ENCODE results near the gene COL4A2. TPM values are rescaled to one million over a fixed set of nuclear protein-coding genes. Genes with fewer than 3 reads are reported as not detected.

COL4A2 gene
- total and polyA plus RNA-seq, 12 donors: 70.9 to 1,589 (median 171) TPM

DNA sequence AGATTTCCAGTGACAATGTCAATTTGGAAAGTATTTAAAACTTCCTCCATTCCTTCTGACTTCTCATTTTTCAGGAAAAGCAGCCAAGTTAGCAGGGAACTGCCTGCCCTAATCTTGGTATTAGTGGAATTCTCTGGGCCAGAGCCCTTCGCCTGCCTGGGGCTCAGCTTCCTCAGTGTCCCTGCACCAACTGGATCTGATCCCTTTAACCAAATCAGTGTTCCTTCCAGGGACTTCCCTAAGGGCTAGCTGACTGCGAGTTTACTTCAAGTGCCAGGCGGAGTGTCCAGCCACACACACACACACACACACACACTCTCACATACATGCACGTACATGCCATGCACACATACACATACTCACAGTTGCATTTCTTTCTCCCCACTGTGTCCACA is 234.4 kb downstream of the COL4A2 start:
- H3K4me3 ChIP-seq: no peak overlapping the region
- H3K27ac ChIP-seq: peak overlapping the region in 2 of 5 donors; percentile 55 to 80
- DNase-seq: no peak
- TF ChIP-seq, protein P1, sequence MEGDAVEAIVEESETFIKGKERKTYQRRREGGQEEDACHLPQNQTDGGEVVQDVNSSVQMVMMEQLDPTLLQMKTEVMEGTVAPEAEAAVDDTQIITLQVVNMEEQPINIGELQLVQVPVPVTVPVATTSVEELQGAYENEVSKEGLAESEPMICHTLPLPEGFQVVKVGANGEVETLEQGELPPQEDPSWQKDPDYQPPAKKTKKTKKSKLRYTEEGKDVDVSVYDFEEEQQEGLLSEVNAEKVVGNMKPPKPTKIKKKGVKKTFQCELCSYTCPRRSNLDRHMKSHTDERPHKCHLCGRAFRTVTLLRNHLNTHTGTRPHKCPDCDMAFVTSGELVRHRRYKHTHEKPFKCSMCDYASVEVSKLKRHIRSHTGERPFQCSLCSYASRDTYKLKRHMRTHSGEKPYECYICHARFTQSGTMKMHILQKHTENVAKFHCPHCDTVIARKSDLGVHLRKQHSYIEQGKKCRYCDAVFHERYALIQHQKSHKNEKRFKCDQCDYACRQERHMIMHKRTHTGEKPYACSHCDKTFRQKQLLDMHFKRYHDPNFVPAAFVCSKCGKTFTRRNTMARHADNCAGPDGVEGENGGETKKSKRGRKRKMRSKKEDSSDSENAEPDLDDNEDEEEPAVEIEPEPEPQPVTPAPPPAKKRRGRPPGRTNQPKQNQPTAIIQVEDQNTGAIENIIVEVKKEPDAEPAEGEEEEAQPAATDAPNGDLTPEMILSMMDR (IDR thresholded peaks at IDR 0.05): no peak
- no peak for TF ChIP-seq POLR2A (IDR thresholded peaks at IDR 0.05)
- no peaks in the 10 kb centered on the region for H3K27me3 ChIP-seq
- intact Hi-C loops (cut with DNase I): no loop called here
- WGBS, 4 donors: 39 to 74% (median 66%) methylated on average over 4 of the region's 4 CpGs
- H3K36me3 ChIP-seq (replicated peaks in 1 of 2): no peaks in the 10 kb centered on the region
- no peaks in the 10 kb centered on the region for H3K9me3 ChIP-seq (replicated peaks in 1 of 3)
- H3K4me1 ChIP-seq (replicated peaks in 1 of 2): peaks cover 18 to 64% of the 10 kb centered on the region in 2 donors

DNA sequence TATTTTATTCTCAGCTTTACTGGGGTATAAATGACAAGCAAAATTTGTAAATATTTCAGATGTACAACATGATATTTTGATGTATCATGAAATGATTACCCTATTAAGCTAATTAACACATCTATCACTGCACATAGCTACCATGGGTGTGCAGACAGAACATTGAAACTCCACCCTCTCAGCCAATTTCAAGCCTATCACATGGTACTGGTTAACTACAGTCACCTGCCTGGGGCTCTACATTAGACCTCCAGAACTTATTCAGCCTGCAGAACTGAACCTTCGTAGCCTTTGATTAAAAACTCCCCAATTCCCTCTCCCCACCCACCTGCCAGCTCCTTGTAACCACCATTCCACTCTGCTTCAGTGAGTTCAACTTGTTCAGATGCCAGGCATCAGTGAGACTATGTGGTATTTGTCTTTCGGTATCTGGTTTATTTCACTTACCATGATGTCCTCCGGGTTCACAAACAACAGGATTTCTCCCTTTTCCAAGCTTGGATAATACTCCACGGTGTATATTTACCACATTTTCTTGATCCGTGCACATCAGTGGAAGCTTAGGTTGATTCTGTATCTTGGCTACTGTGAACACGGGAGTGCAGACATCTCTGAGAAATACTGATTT is 235.2 kb downstream of the COL4A2 start:
- intact Hi-C loops (cut with DNase I): no loop called here
- H3K4me3 ChIP-seq: no peak overlapping the region
- H3K36me3 ChIP-seq (replicated peaks in 1 of 2): no peaks in the 10 kb centered on the region
- H3K9me3 ChIP-seq (replicated peaks in 1 of 3): no peaks in the 10 kb centered on the region
- H3K4me1 ChIP-seq (replicated peaks in 1 of 2): peaks cover 22 to 71% of the 10 kb centered on the region in 2 donors
- 86 to 94% (median 87%) methylated on average over 6 of the region's 6 CpGs for WGBS, 4 donors
- DNase-seq: no peak
- no peak for TF ChIP-seq POLR2A (IDR thresholded peaks at IDR 0.05)
- TF ChIP-seq, protein P1 (IDR thresholded peaks at IDR 0.05): no peak
- H3K27ac ChIP-seq: peak overlapping the region in 1 of 5 donors; percentile 55
- H3K27me3 ChIP-seq: no peaks in the 10 kb centered on the region

DNA sequence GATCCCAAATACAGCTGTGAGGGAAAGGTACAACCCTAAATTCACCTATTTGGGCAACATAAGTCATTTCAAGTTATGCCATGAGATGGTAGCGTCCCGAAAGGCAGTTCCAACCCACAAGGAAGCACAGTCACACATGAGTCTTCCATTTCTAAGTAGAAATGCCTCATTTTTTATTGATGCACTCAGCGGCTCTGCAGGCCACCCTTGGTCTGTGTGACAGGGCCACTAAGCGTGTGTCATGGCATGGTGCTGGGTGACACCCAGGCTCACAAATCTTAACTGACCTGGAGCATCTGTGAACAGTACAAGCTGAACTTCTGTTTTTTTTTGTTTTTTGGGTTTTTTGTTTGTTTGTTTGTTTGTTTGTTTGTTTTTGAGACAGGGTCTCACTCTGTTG is 239.3 kb downstream of the COL4A2 start:
- peak overlapping the region in 4 of 5 donors; percentile 57 to 90 (median 70) for H3K27ac ChIP-seq
- H3K9me3 ChIP-seq (replicated peaks in 1 of 3): no peaks in the 10 kb centered on the region
- H3K4me3 ChIP-seq: no peak overlapping the region
- 77 to 84% (median 80%) methylated on average over 4 of the region's 4 CpGs for WGBS, 4 donors
- peak in 1 of 7 donors; percentile 54 for DNase-seq
- no peaks in the 10 kb centered on the region for H3K27me3 ChIP-seq
- intact Hi-C loops (cut with DNase I): no loop called here
- no peaks in the 10 kb centered on the region for H3K36me3 ChIP-seq (replicated peaks in 1 of 2)
- TF ChIP-seq, protein P1 (IDR thresholded peaks at IDR 0.05): no peak
- TF ChIP-seq POLR2A (IDR thresholded peaks at IDR 0.05): no peak
- peaks cover 26 to 56% of the 10 kb centered on the region in 2 donors for H3K4me1 ChIP-seq (replicated peaks in 1 of 2)

DNA sequence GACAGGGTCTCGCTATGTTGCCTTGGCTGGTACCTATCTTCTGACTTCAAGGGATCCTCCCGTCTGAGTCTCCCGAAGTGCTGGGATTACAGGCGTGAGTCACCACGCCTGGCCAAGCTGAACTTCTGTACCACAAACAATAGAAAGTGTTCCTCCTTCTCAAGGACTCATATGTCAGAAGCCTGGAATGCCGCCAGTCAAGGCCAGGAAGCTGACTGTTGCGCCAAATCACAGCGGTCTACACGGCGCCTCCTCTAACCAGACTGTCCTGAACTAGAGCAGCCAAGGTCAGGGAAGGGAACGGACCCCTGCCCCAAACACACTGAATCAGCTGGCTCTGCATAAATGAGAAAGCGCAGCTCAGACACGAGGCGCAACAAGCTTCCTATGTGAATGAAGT is 239.8 kb downstream of the COL4A2 start:
- peaks cover 29 to 55% of the 10 kb centered on the region in 2 donors for H3K4me1 ChIP-seq (replicated peaks in 1 of 2)
- no peaks in the 10 kb centered on the region for H3K36me3 ChIP-seq (replicated peaks in 1 of 2)
- no peaks in the 10 kb centered on the region for H3K9me3 ChIP-seq (replicated peaks in 1 of 3)
- TF ChIP-seq, protein P1 (IDR thresholded peaks at IDR 0.05): no peak
- TF ChIP-seq POLR2A (IDR thresholded peaks at IDR 0.05): peak in 1 of 2 donors; percentile 44
- WGBS, 4 donors: 24 to 28% (median 26%) methylated on average over 13 to 14 of the region's 14 CpGs
- no peak overlapping the region for H3K4me3 ChIP-seq
- peak; percentile 92 to 100 (median 98) for DNase-seq
- H3K27me3 ChIP-seq: no peaks in the 10 kb centered on the region
- H3K27ac ChIP-seq: peak overlapping the region; percentile 33 to 90 (median 69)
- intact Hi-C loops (cut with DNase I): no loop called here
